K562 (cell line): Measurements from ENCODE around the gene SIRT7. TPM values are rescaled to one million over a fixed set of nuclear protein-coding genes. Genes with fewer than 3 reads are reported as not detected.
A peak's percentile ranks its signal among the peaks of the same experiment; 100 is the strongest.

Source experiments
- ATAC-seq: fragments of 200-7000 bp; cut with Tn5 transposase; 3 replicates; pipeline ENCODE4 v1.9.1; 2020; ENCODE audit warnings: moderate library complexity
- BruUV-seq: library from RNA; stranded (reverse); fragments of 400-500 nt; replicated peaks from 2 replicates; lab custom pipeline; 2021; lab: Mats Ljungman, UMichigan
- CTCF ChIA-PET: fragments of 300-600 bp; formaldehyde crosslinking; extraction: SDS; loops from one replicate; lab custom pipeline; 2021; ENCODE audit warnings: low intra/inter-chr PET ratio; lab: Yijun Ruan, JAX
- POLR2A ChIA-PET: fragments of 300-600, 350-650 bp; sonication (Branson Sonifier 250); formaldehyde crosslinking; extraction: SDS; loops from one replicate; lab custom pipeline; 2021; ENCODE audit warnings: antibody characterized with exemption, inconsistent platforms; lab: Yijun Ruan, JAX
- DNase-seq, 4 experiments: peaks; one replicate each; pipeline versions ENCODE4 v3.0.0 to v3.0.0-alpha.2; 2011 to 2018; ENCODE audit warnings: low spot score in 3 of 4, mixed read lengths in 3 of 4; ENCODE audit errors: extremely low read depth in 1 of 4
- FAIRE-seq: peaks from 2 replicates; lab custom pipeline; 2011; peaks lifted over from hg19 to GRCh38; lab: Jason Lieb, UNC
- H2AFZ ChIP-seq: 2 replicates; pipeline ENCODE4 v1.6.0; 2011; ENCODE audit warnings: low read depth, low read length, control low read depth, inconsistent platforms
- H3K27ac ChIP-seq: fragments of 200-600 bp; 3 replicates; pipeline ENCODE4 v1.8.0; 2011; ENCODE audit warnings: low read depth, mild to moderate bottlenecking, control low read depth, inconsistent platforms, low read length, moderate library complexity, mixed read lengths; ENCODE audit errors: extremely low read depth
- H3K27me3 ChIP-seq, 2 experiments: fragments of 300-600 bp in 1 of 2; 2 replicates in 1 of 2; 3 replicates in 1 of 2; pipeline versions ENCODE4 v1.6.0 to v1.8.0; 2011; ENCODE audit warnings: inconsistent platforms in 2 of 2, low read length in 2 of 2, mild to moderate bottlenecking in 1 of 2, mixed read lengths in 1 of 2, moderate library complexity in 1 of 2; ENCODE audit not compliant: control insufficient read depth in 2 of 2, insufficient read depth in 2 of 2
- H3K36me3 ChIP-seq: fragments of 300-600 bp; 3 replicates; pipeline ENCODE4 v1.8.0; 2011; ENCODE audit warnings: mild to moderate bottlenecking, low read length, inconsistent platforms; ENCODE audit not compliant: control insufficient read depth, insufficient read depth
- H3K4me1 ChIP-seq, 2 experiments: fragments of 200-600 bp in 1 of 2; replicated peaks in 1 of 2; 2 replicates in 1 of 2; 3 replicates in 1 of 2; pipeline versions ENCODE4 v1.5.1 to v1.8.0; 2011; ENCODE audit warnings: inconsistent platforms in 2 of 2, low read length in 2 of 2, mild to moderate bottlenecking in 1 of 2, mixed read lengths in 1 of 2, moderate library complexity in 1 of 2; ENCODE audit not compliant: control insufficient read depth in 2 of 2, insufficient read depth in 2 of 2
- H3K4me2 ChIP-seq: 2 replicates; pipeline ENCODE4 v1.6.1; 2011; ENCODE audit warnings: low read length, control low read depth, inconsistent platforms, mixed read lengths; ENCODE audit not compliant: insufficient read depth
- H3K4me3 ChIP-seq: fragments of 200-600 bp; sonication (generic), shearing (Covaris generic); 2 replicates; pipeline ENCODE4 v1.5.1; 2016; ENCODE audit warnings: control low read depth, inconsistent platforms
- H3K79me2 ChIP-seq: fragments of 200-600 bp; 3 replicates; pipeline ENCODE4 v1.8.0; 2011; ENCODE audit warnings: low read length, inconsistent platforms; ENCODE audit not compliant: control insufficient read depth, insufficient read depth
- H3K9ac ChIP-seq, 2 experiments: 2 replicates each; pipeline versions ENCODE4 v1.6.0 to v1.6.1; 2011; ENCODE audit warnings: low read depth in 2 of 2, low read length in 2 of 2, control low read depth in 1 of 2, inconsistent platforms in 1 of 2, mild to moderate bottlenecking in 1 of 2, mixed read lengths in 1 of 2; ENCODE audit not compliant: insufficient read depth in 1 of 2
- H3K9me1 ChIP-seq: one replicate; pipeline ENCODE4 v1.6.0; 2011; ENCODE audit warnings: inconsistent platforms, mild to moderate bottlenecking, low read length, moderate library complexity; ENCODE audit not compliant: control insufficient read depth, insufficient read depth
- H3K9me3 ChIP-seq: replicated peaks from 2 replicates; pipeline ENCODE4 v1.5.1; 2011; ENCODE audit warnings: low read depth, low read length, inconsistent platforms; ENCODE audit not compliant: control insufficient read depth, insufficient read depth
- H4K20me1 ChIP-seq: replicated peaks from 2 replicates; pipeline ENCODE4 v1.6.1; 2011; ENCODE audit warnings: low read length, inconsistent platforms, mixed read lengths; ENCODE audit not compliant: control insufficient read depth, insufficient read depth
- CBX2 ChIP-seq: fragments of 200-600 bp; sonication (generic); IDR thresholded peaks from one replicate; pipeline ENCODE4 v1.6.1; 2012; ENCODE audit warnings: mild to moderate bottlenecking, low read length, inconsistent platforms; ENCODE audit not compliant: insufficient read depth, poor library complexity, severe bottlenecking
- CEBPG ChIP-seq, 3 experiments: fragments of 200-800 bp in 1 of 3; sonication (Bioruptor generic) in 1 of 3; sonication (generic) in 1 of 3; formaldehyde crosslinking in 1 of 3; IDR thresholded peaks in 2 of 3; conservative IDR thresholded peaks in 1 of 3; 2 replicates each; pipeline versions ENCODE4 v1.6.1 to v1.8.0; 2016 to 2022; ENCODE audit warnings: missing compliant biosample characterization in 2 of 3, missing genetic modification characterization in 2 of 3, mild to moderate bottlenecking in 1 of 3, missing genetic modification reagents in 1 of 3
- CHD2 ChIP-seq: IDR thresholded peaks from 2 replicates; pipeline ENCODE4 v1.6.1; 2011; ENCODE audit warnings: low read depth, low read length
- ELF4 ChIP-seq: fragments of 450-650 bp; formaldehyde crosslinking; IDR thresholded peaks from 2 replicates; pipeline ENCODE4 v1.4.0; 2022; ENCODE audit warnings: missing genetic modification characterization
- GABPB2 ChIP-seq: fragments of 250-450 bp; sonication (Bioruptor Pico); conservative IDR thresholded peaks from 2 replicates; pipeline ENCODE4 v1.5.1; 2021; ENCODE audit warnings: mild to moderate bottlenecking
- MCM2 ChIP-seq: fragments of 450-650 bp; IDR thresholded peaks from 2 replicates; pipeline ENCODE4 v1.6.1; 2017; ENCODE audit warnings: low read depth, mild to moderate bottlenecking
- MCM3 ChIP-seq: fragments of 450-650 bp; IDR thresholded peaks from 2 replicates; pipeline ENCODE4 v1.6.1; 2016
- NCOA1 ChIP-seq: fragments of 450-650 bp; IDR thresholded peaks from 2 replicates; pipeline ENCODE4 v1.6.1; 2016; ENCODE audit warnings: low read depth
- POLR2G ChIP-seq: fragments of 200-400 bp; formaldehyde crosslinking; IDR thresholded peaks from 2 replicates; pipeline ENCODE4 v1.6.1; 2017; ENCODE audit warnings: low read depth, mild to moderate bottlenecking, antibody characterized with exemption, low read length, moderate library complexity
- RBFOX2 ChIP-seq: fragments of 200-400 bp; formaldehyde crosslinking; IDR thresholded peaks from 2 replicates; pipeline ENCODE4 v1.6.1; 2017; ENCODE audit warnings: low read depth, mild to moderate bottlenecking, low read length, moderate library complexity
- RBM14 ChIP-seq: fragments of 200-400 bp; formaldehyde crosslinking; IDR thresholded peaks from 2 replicates; pipeline ENCODE4 v1.6.1; 2018; ENCODE audit warnings: low read depth, mild to moderate bottlenecking, low read length, moderate library complexity, borderline replicate concordance; ENCODE audit not compliant: insufficient read depth
- RNF2 ChIP-seq: sonication (generic); IDR thresholded peaks from 2 replicates; pipeline ENCODE4 v1.6.1; 2016
- TFAM ChIP-seq: fragments of 250-450 bp; sonication (Bioruptor Pico); conservative IDR thresholded peaks from 2 replicates; pipeline ENCODE4 v1.5.0; 2021; ENCODE audit warnings: mild to moderate bottlenecking, moderate library complexity
- TOE1 ChIP-seq, 2 experiments: fragments of 450-650 bp in 1 of 2; sonication (generic) in 1 of 2; formaldehyde crosslinking in 1 of 2; IDR thresholded peaks; 2 replicates each; pipeline versions ENCODE4 v1.7.1 to v1.8.0; 2016 to 2022; ENCODE audit warnings: borderline replicate concordance in 2 of 2, mild to moderate bottlenecking in 2 of 2, antibody characterized with exemption in 1 of 2, inconsistent platforms in 1 of 2, low read depth in 1 of 2, missing genetic modification reagents in 1 of 2, moderate library complexity in 1 of 2
- ZNF668 ChIP-seq: fragments of 250-450 bp; sonication (Bioruptor Pico); IDR thresholded peaks from 2 replicates; pipeline ENCODE4 v1.8.0; 2022; ENCODE audit warnings: mild to moderate bottlenecking, inconsistent platforms
- WGBS: fragments of 100-300 bp; shearing (Covaris generic); methylation state at CpG from one replicate; pipeline ENCODE4 v1.1.6; 2016; ENCODE audit warnings: low coverage, mixed read lengths; ENCODE audit not compliant: insufficient coverage; ENCODE audit errors: missing lambda C conversion rate; 5-methylcytosine and 5-hydroxymethylcytosine counted together
- in situ Hi-C: fragments of 300-500 bp; cut with MboI; formaldehyde crosslinking; loops from 4 replicates; pipeline ENCODE4 v1.15.0; 2018; ENCODE audit warnings: inconsistent platforms, mixed read lengths
- intact Hi-C: fragments of 100-400 bp; cut with micrococcal nuclease; formaldehyde crosslinking; loops from 2 replicates; pipeline ENCODE4 v1.14.2; 2022
- polyA plus RNA-seq, 8 experiments: library from polyadenylated mRNA; depleted of rRNA in 4 of 8; stranded (reverse) in 5 of 8; unstranded in 3 of 8; fragments of >200 nt; fragmentation: Nextera tagmentation in 2 of 8; fragmentation: Illumina TruSeq in 1 of 8; extraction: Ambion mirVana in 2 of 8; extraction: Trizol in 1 of 8; gene quantifications; 2 replicates each; pipeline versions ENCODE4 v1.2.1 to v1.2.3, GENCODE V29; 2011 to 2014; ENCODE audit warnings: inconsistent platforms in 1 of 8, missing spikeins in 1 of 8
- total RNA-seq, 7 experiments: library from RNA; depleted of rRNA in 6 of 7; stranded (reverse); fragments of >200 nt in 6 of 7; fragmentation: Illumina TruSeq in 2 of 7; extraction: Trizol in 2 of 7; gene quantifications; 2 replicates each; pipeline versions ENCODE4 v1.2.1 to v1.2.3, GENCODE V29; 2011 to 2021; ENCODE audit warnings: low replicate concordance in 1 of 7
- TF ChIP-seq, protein P1 (sequence below): fragments of 250-450 bp; sonication (Bioruptor Pico); IDR thresholded peaks from 2 replicates; pipeline ENCODE4 v1.4.0; 2020; ENCODE audit warnings: mild to moderate bottlenecking

The SIRT7 gene
- total and polyA plus RNA-seq, 9 of the 15 experiments (the other 6 are each of a cell fraction or from before 2014, with no cell fraction given): 1.6 to 54.8 (median 20.3) TPM

GRCh38 chr17:81923302-81924260 lies 5.6 kb upstream of the SIRT7 start (continued):
- TF ChIP-seq POLR2G: peak; percentile 69

- Histone ChIP-seq H3K4me1 (peaks cover 46 to 91% of the 10 kb centered on the region in 2 experiments), H3K4me2 (peak overlapping the region; percentile 89), H3K79me2 (peaks cover 96% of the 10 kb centered on the region), H4K20me1 (peaks cover 24% of the 10 kb centered on the region; the same call in 1 of the 2 replicates), H3K9ac (peak overlapping the region; percentile 75 to 95), H2AFZ (no peak overlapping the region), H3K9me3 (no peaks in the 10 kb centered on the region), H3K36me3 (peaks cover 44% of the 10 kb centered on the region), H3K9me1 (peaks cover 6% of the 10 kb centered on the region), H3K4me3 (peak overlapping the region; percentile 53), H3K27me3 (no peaks in the 10 kb centered on the region), H3K27ac (peak overlapping the region; percentile 98)
- BruUV-seq: TSS peak; percentile 21
- DNase-seq: peak in 2 of 4 experiments; percentile 38 to 89
- ChIA-PET CTCF (no interaction called here), POLR2A (interaction anchor here (0.6 to 4.8 kb wide), 14 partner anchors 7 to 221 kb away, joined by 3 to 46 read pairs (median 4); partner anchors contain the start of genes NPB, P4HB and PCYT2)
- ATAC-seq: peak; percentile 43
- 9% methylated on average over 44 of the region's 58 CpGs for WGBS
- peak; percentile 93 for FAIRE-seq
- in situ Hi-C loops (no loop called here), intact Hi-C loops (no loop called here)
- TF ChIP-seq NCOA1: no peak
- no peak for TF ChIP-seq MCM2
- no peak for TF ChIP-seq GABPB2 (CRISPR knock-in tag)
- TF ChIP-seq, protein P1, sequence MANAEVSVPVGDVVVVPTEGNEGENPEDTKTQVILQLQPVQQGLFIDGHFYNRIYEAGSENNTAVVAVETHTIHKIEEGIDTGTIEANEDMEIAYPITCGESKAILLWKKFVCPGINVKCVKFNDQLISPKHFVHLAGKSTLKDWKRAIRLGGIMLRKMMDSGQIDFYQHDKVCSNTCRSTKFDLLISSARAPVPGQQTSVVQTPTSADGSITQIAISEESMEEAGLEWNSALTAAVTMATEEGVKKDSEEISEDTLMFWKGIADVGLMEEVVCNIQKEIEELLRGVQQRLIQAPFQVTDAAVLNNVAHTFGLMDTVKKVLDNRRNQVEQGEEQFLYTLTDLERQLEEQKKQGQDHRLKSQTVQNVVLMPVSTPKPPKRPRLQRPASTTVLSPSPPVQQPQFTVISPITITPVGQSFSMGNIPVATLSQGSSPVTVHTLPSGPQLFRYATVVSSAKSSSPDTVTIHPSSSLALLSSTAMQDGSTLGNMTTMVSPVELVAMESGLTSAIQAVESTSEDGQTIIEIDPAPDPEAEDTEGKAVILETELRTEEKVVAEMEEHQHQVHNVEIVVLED (CRISPR knock-in tag): peak; percentile 83
- TF ChIP-seq TFAM: no peak
- no peak for TF ChIP-seq CHD2
- TF ChIP-seq RNF2: peak; percentile 33; the same call in 1 of the 2 replicates
- TF ChIP-seq ZNF668 (CRISPR knock-in tag): no peak
- no peak for TF ChIP-seq MCM3
- no peak for TF ChIP-seq ELF4 (CRISPR knock-in tag)
- TF ChIP-seq CBX2: no peak
- peak; percentile 80 for TF ChIP-seq RBFOX2
- TF ChIP-seq RBM14: no peak
- TF ChIP-seq CEBPG (CRISPR knock-in tag; IDR thresholded peaks at IDR 0.05): no peak
- TF ChIP-seq CEBPG (tag; conservative IDR thresholded peaks at IDR 0.05 in 1 of 2, IDR thresholded peaks at IDR 0.05 in 1 of 2): no peak
- TF ChIP-seq TOE1 (IDR thresholded peaks at IDR 0.05; ENCODE audit: borderline replicate concordance): no peak
- no peak for TF ChIP-seq TOE1 (CRISPR knock-in tag; IDR thresholded peaks at IDR 0.05; ENCODE audit: borderline replicate concordance, low read depth)
These were observed 4.8 kb upstream of the SIRT7 start for GRCh38 chr17:81922566-81923301.
